ENCODE data around the gene ZC3H12A. TPM values are rescaled to one million over a fixed set of nuclear protein-coding genes. Genes with fewer than 3 reads are reported as not detected.

ZC3H12A gene
- 10.8 TPM for total RNA-seq (2013)
- 100 to 1,000 TPM in 1 of 3 donors, 1 to 10 TPM in 2; 5.2 to 155 (median 5.8) TPM for polyA plus RNA-seq
- 39.8 and 53.9 TPM in 2 replicates for polyA minus RNA-seq
- total RNA-seq: 128 to 506 (median 335) reads per million in 11 experiments

DNA sequence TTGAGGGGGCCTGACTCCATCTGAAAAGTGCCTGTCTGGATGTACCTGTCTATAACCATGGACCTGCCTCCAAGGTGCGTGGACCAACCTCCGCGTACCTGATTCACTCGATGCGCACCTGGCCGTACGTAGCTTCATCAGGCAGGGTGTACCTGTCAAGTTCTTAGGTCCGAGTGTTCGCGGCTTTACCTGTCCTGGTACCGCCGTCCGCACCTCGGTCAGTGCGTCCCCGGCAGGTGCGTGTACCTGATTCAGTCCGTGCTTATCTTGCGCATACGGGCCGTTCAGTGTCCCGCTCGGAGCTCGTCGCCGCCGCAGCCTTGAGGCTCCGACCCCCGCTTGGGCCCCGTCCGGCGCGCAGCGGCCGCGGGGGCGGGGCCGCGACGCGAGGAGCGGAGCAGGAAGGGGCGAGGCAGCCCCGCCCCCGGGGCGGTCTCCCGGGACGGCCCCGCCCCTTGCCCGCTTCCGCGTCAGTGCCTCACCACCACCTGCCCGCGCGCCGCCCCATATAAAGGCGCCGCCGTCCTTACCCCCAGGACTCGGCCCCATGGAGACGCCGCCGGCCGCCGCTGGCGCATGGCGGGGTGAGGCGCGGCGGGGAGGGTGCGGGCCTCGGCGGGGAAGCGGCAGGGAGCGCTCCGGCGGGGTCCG lies at the start of gene ZC3H12A:
ZC3H12A (plus strand) TSS at position 535 of the 651 bp plus-strand sequence. CDS start 917 bp downstream, outside the sequence.
- no peak for TF ChIP-seq CTCF (IDR thresholded peaks at IDR 0.05)
- peak within 1 kb of the TSS; percentile 79 to 98 (median 91) for H3K4me3 ChIP-seq (replicated peaks in 1 of 3; ENCODE audit: low read depth in 2 of 3, low read length in 3 of 3)
- H3K4me3 Mint-ChIP-seq: peak within 1 kb of the TSS; percentile 86 to 91
- peaks cover 2 to 15% (median 7%) of the 10 kb centered on the region in 3 donors for H3K27me3 Mint-ChIP-seq (ENCODE audit: low read depth in 3 of 3)
- intact Hi-C loops (cut with micrococcal nuclease): loop anchor here in 1 of 2 donors (5.0 to 10.0 kb wide), 2 partner anchors 218 to 1169 kb away; partner anchors contain the start of genes CDCA8 and SH3D21
- H3K4me2 ChIP-seq (replicated peaks; ENCODE audit: extremely low read depth, low read length, poor library complexity, severe bottlenecking): peak within 1 kb of the TSS; percentile 98
- peak within 1 kb of the TSS; percentile 79 to 98 (median 95) for H3K27ac Mint-ChIP-seq
- H3K36me3 Mint-ChIP-seq: peaks cover 20% of the 10 kb centered on the region in 2 donors
- H2AFZ ChIP-seq (ENCODE audit: insufficient read depth, low read depth, low read length, poor library complexity, severe bottlenecking): peak within 1 kb of the TSS; percentile 88
- peaks cover 44% of the 10 kb centered on the region for H4K20me1 ChIP-seq (ENCODE audit: insufficient read depth, low read length)
- no peaks in the 10 kb centered on the region for H3K9me3 Mint-ChIP-seq
- peak within 1 kb of the TSS; percentile 92 for H3K9ac ChIP-seq (ENCODE audit: insufficient read depth, low read length, poor library complexity, severe bottlenecking)
- H3K27me3 ChIP-seq (ENCODE audit: control insufficient read depth in 2 of 2, insufficient read depth in 2 of 2, low read length in 2 of 2): no peaks in the 10 kb centered on the region
- H3K36me3 ChIP-seq (replicated peaks in 1 of 2; ENCODE audit: control insufficient read depth in 1 of 2, insufficient read depth in 2 of 2, low read length in 2 of 2): peaks cover 5 to 10% of the 10 kb centered on the region in 2 donors
- H3K9me3 ChIP-seq (replicated peaks in 1 of 2; ENCODE audit: control insufficient read depth in 1 of 2, insufficient read depth in 1 of 2, low read length in 2 of 2): no peaks in the 10 kb centered on the region
- peaks cover 48% of the 10 kb centered on the region for H3K79me2 ChIP-seq (ENCODE audit: insufficient read depth, low read length)
- H3K27ac ChIP-seq (ENCODE audit: low read depth in 1 of 2, low read length in 2 of 2): peak within 1 kb of the TSS; percentile 96 to 99
- DNase-seq: peak; percentile 92 to 95 (median 93)
- under 1% methylated on average over 70 of the region's 78 CpGs for WGBS (ENCODE audit: insufficient coverage)
- peaks cover 70 to 76% of the 10 kb centered on the region in 2 donors for H3K4me1 ChIP-seq (ENCODE audit: control insufficient read depth in 1 of 2, insufficient read depth in 2 of 2, low read length in 2 of 2)
- peaks cover 77% of the 10 kb centered on the region for H3K4me1 Mint-ChIP-seq

- 80% methylated on average over 3 of the region's 5 CpGs for WGBS (ENCODE audit: insufficient coverage)
- Histone ChIP-seq H3K27ac (ENCODE audit: low read depth in 1 of 2, low read length in 2 of 2) (no peak overlapping the region), H3K9ac (ENCODE audit: insufficient read depth, low read length, poor library complexity, severe bottlenecking) (no peak overlapping the region), H3K27me3 (ENCODE audit: control insufficient read depth in 2 of 2, insufficient read depth in 2 of 2, low read length in 2 of 2) (no peaks in the 10 kb centered on the region), H3K79me2 (ENCODE audit: insufficient read depth, low read length) (no peaks in the 10 kb centered on the region), H3K4me3 (replicated peaks in 1 of 3; ENCODE audit: low read depth in 2 of 3, low read length in 3 of 3) (no peak overlapping the region), H3K4me1 (ENCODE audit: control insufficient read depth in 1 of 2, insufficient read depth in 2 of 2, low read length in 2 of 2) (no peaks in the 10 kb centered on the region), H4K20me1 (ENCODE audit: insufficient read depth, low read length) (no peaks in the 10 kb centered on the region), H3K36me3 (replicated peaks in 1 of 2; ENCODE audit: control insufficient read depth in 1 of 2, insufficient read depth in 2 of 2, low read length in 2 of 2) (no peaks in the 10 kb centered on the region), H3K4me2 (replicated peaks; ENCODE audit: extremely low read depth, low read length, poor library complexity, severe bottlenecking) (no peak overlapping the region), H3K9me3 (replicated peaks in 1 of 2; ENCODE audit: control insufficient read depth in 1 of 2, insufficient read depth in 1 of 2, low read length in 2 of 2) (no peaks in the 10 kb centered on the region), H2AFZ (ENCODE audit: insufficient read depth, low read depth, low read length, poor library complexity, severe bottlenecking) (no peak overlapping the region)
- H3K4me1 Mint-ChIP-seq: no peaks in the 10 kb centered on the region
- TF ChIP-seq CTCF (IDR thresholded peaks at IDR 0.05): no peak
- intact Hi-C loops (cut with micrococcal nuclease): no loop called here
- no peak overlapping the region for H3K4me3 Mint-ChIP-seq
- H3K27me3 Mint-ChIP-seq (ENCODE audit: low read depth in 3 of 3): peaks cover 11 to 21% (median 15%) of the 10 kb centered on the region in 3 donors
- no peaks in the 10 kb centered on the region for H3K36me3 Mint-ChIP-seq
- no peak for DNase-seq
- H3K27ac Mint-ChIP-seq: no peak overlapping the region
- peaks cover 0 to 2% (median 0%) of the 10 kb centered on the region in 7 donors for H3K9me3 Mint-ChIP-seq
Observed at GRCh38 chr1:37425221-37425620, 49.2 kb upstream of the ZC3H12A start.

Measured in CD14-positive monocyte (primary cell).